UCSD-AML1 (cell line): ENCODE data around the gene SLC10A3.

Experiments used
- DNase-seq: peaks from one replicate; lab custom pipeline; 2025; ENCODE audit not compliant: unreplicated experiment; lab: John Stamatoyannopoulos, UW

SLC10A3 gene

DNA sequence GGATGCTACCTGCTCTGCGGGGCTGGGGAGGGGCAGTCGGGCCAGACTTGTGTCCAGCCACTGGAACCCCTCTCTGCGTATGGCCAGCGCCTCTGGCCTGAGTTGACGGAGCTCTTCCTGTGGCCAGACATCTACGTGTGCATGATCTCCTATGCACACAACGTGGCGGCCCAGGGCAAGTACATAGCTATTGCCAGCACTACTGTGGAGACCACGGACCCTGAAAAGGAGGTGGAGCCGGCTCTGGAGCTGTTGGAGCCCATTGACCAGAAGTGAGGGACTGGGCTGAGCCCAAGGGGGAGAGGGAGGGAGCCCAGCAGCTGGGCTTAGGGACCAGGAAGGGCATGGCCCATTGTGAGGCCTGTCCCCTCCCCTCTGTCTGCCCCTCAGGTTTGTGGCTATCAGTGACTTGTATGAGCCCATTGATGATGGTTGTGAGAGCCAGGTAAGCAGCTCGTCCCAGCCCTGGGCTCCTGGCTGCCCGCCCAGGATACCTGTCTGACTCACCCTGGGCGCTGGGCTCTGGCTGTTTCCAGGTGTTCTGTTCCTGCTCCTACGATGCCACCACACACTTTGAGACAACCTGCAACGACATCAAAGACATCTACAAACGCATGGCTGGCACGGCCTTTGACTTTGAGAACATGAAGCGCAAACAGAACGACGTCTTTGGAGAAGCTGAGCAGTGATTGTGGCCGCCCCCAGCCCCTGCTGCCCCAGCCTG lies 48.3 kb downstream of the SLC10A3 start:
- no peak for DNase-seq

DNA sequence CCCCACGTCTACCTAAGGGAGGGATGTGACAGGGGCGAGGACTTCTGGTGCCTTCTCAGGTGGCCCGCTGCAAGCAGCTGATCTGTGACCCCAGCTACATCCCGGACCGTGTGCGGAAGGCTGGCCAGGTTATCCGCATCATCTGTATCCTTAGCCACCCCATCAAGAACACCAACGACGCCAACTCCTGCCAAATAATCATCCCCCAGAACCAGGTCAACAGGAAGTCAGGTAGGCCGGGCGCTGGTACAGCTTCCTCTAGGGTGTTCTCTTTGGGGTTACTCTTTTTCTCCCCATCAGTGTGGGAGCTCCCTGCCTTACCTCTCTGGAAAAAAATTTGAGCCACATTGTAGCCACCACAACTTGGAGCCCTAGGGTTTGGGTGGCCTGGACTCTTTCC lies 48.9 kb downstream of the SLC10A3 start:
- no peak for DNase-seq

- DNase-seq = no peak
Measured at GRCh38 chrX:154440623-154441357, 49.6 kb downstream of the SLC10A3 start.

GRCh38 chrX:154439841-154440240 lies 50.6 kb downstream of the SLC10A3 start:
- no peak for DNase-seq

DNA sequence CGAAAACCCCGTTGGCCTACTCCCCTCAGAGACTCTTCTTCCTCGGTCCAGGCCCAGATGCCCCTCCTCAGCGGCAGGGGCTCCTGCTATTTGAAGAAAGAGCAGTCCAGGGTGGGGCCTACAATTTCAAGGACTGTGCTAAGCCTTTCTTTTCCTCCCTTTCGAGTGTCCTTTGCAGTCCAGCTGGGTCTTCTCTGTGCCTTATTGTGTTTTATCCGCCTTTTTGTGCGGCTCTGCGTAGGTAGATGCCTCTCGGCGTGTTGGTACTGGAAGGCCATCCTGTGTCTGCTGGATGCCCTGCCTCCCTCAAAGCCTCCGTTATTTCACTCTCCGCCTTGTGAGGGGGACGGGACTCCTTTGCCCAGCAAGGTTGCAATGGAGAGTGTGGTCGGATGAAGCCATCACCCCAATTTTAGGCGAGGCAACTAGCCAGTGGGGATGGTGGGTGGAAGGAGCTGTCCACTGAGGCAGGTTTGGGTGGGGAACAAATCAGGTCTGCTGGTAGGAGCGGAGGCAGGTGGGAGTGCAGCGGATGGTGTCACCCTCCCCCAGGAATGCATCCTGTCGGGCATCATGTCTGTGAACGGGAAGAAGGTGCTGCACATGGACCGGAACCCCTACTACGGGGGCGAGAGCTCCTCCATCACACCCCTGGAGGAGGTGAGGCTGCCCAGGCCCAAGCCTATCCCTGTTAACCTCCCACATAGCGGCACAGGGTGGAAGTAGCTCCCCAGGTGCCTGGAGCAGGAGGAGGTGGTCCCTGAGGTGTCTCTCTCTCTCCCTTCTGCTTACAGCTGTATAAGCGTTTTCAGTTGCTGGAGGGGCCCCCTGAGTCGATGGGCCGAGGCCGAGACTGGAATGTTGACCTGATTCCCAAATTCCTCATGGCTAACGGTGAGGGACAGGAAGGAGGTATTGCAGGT lies 52.2 kb downstream of the SLC10A3 start:
- DNase-seq = no peak
